ENCODE results near the gene FOXP4. TPM values are rescaled to one million over a fixed set of nuclear protein-coding genes. Genes with fewer than 3 reads are reported as not detected.

Gene FOXP4
- total RNA-seq, 1 donor from 2014 or later = 91.0 TPM

- peaks cover 1% of the 10 kb centered on the region for H3K27me3 Mint-ChIP-seq (ENCODE audit: low read depth)
- no peak for TF ChIP-seq CTCF (IDR thresholded peaks at IDR 0.05; ENCODE audit: unreplicated experiment)
- peaks cover 55% of the 10 kb centered on the region for H3K4me1 Mint-ChIP-seq
- H3K4me3 Mint-ChIP-seq = no peak overlapping the region
- H3K36me3 Mint-ChIP-seq = no peaks in the 10 kb centered on the region
- DNase-seq (ENCODE audit: low spot score in 2 of 2, unreplicated experiment in 2 of 2) = no peak
- no peak overlapping the region for H3K27ac Mint-ChIP-seq
- H3K9me3 Mint-ChIP-seq = no peaks in the 10 kb centered on the region
Measured at GRCh38 chr6:41524634-41525011, 21.6 kb upstream of the FOXP4 start.

GRCh38 chr6:41527721-41528408 is 18.3 kb upstream of the FOXP4 start:
- TF ChIP-seq CTCF (IDR thresholded peaks at IDR 0.05; ENCODE audit: unreplicated experiment) = no peak
- Mint-ChIP-seq H3K4me3 (no peak overlapping the region), H3K27ac (peak overlapping the region; percentile 12), H3K36me3 (no peaks in the 10 kb centered on the region), H3K4me1 (peaks cover 54% of the 10 kb centered on the region), H3K9me3 (no peaks in the 10 kb centered on the region), H3K27me3 (ENCODE audit: low read depth) (peaks cover 1% of the 10 kb centered on the region)
- peak in 1 of 2 experiments; percentile 59 for DNase-seq (ENCODE audit: low spot score in 2 of 2, unreplicated experiment in 2 of 2)

- Mint-ChIP-seq H3K4me3 (no peak overlapping the region), H3K9me3 (no peaks in the 10 kb centered on the region), H3K36me3 (no peaks in the 10 kb centered on the region), H3K4me1 (peaks cover 48% of the 10 kb centered on the region), H3K27me3 (ENCODE audit: low read depth) (peaks cover 1% of the 10 kb centered on the region), H3K27ac (no peak overlapping the region)
- DNase-seq (ENCODE audit: low spot score in 2 of 2, unreplicated experiment in 2 of 2) = no peak
- no peak for TF ChIP-seq CTCF (IDR thresholded peaks at IDR 0.05; ENCODE audit: unreplicated experiment)
Measured at GRCh38 chr6:41528409-41528963, 17.7 kb upstream of the FOXP4 start.

GRCh38 chr6:41529049-41529448 is 17.1 kb upstream of the FOXP4 start:
- no peak overlapping the region for H3K27ac Mint-ChIP-seq
- H3K27me3 Mint-ChIP-seq (ENCODE audit: low read depth) = peaks cover 1% of the 10 kb centered on the region
- TF ChIP-seq CTCF (IDR thresholded peaks at IDR 0.05; ENCODE audit: unreplicated experiment) = no peak
- no peak for DNase-seq (ENCODE audit: low spot score in 2 of 2, unreplicated experiment in 2 of 2)
- H3K4me3 Mint-ChIP-seq = no peak overlapping the region
- no peaks in the 10 kb centered on the region for H3K36me3 Mint-ChIP-seq
- H3K4me1 Mint-ChIP-seq = peaks cover 42% of the 10 kb centered on the region
- no peaks in the 10 kb centered on the region for H3K9me3 Mint-ChIP-seq

GRCh38 chr6:41529970-41530369 is 16.2 kb upstream of the FOXP4 start:
- Mint-ChIP-seq H3K36me3 (no peaks in the 10 kb centered on the region), H3K27me3 (ENCODE audit: low read depth) (peaks cover 1% of the 10 kb centered on the region), H3K9me3 (no peaks in the 10 kb centered on the region), H3K27ac (no peak overlapping the region), H3K4me3 (no peak overlapping the region), H3K4me1 (peaks cover 37% of the 10 kb centered on the region)
- no peak for DNase-seq (ENCODE audit: low spot score in 2 of 2, unreplicated experiment in 2 of 2)
- TF ChIP-seq CTCF (IDR thresholded peaks at IDR 0.05; ENCODE audit: unreplicated experiment) = no peak

All from mesothelial cell of epicardium (in vitro differentiated cells).